H1 (cell line): ENCODE results near the gene RFXANK. TPM values are rescaled to one million over a fixed set of nuclear protein-coding genes. Genes with fewer than 3 reads are reported as not detected.
A peak's percentile ranks its signal among the peaks of the same experiment; 100 is the strongest.

Experiments
- CBX5 ChIP-seq: fragments of 300-800, 300-1000 bp; sonication (generic); IDR thresholded peaks from 2 replicates; pipeline ENCODE4 v1.7.1; 2016; ENCODE audit warnings: antibody characterized with exemption, low read length, low read depth
- CHD7 ChIP-seq: fragments of 300-600 bp; sonication (generic); IDR thresholded peaks from 2 replicates; pipeline ENCODE4 v1.7.1; 2012; ENCODE audit warnings: low read length, moderate library complexity, mild to moderate bottlenecking, inconsistent platforms; ENCODE audit not compliant: insufficient replicate concordance
- CREB1 ChIP-seq: IDR thresholded peaks from 2 replicates; pipeline ENCODE4 v1.6.1; 2012; ENCODE audit warnings: inconsistent platforms
- HDAC6 ChIP-seq: IDR thresholded peaks from one replicate; pipeline ENCODE4 v1.7.1; 2012; ENCODE audit warnings: low read depth, mild to moderate bottlenecking, inconsistent platforms, low read length, moderate library complexity
- KDM1A ChIP-seq: fragments of 200-600, 300-600 bp; sonication (generic); IDR thresholded peaks from 2 replicates; pipeline ENCODE4 v1.7.1; 2016; ENCODE audit warnings: mild to moderate bottlenecking, low read length, borderline replicate concordance
- KDM4A ChIP-seq: IDR thresholded peaks from one replicate; pipeline ENCODE4 v1.7.1; 2012; ENCODE audit warnings: low read depth, mild to moderate bottlenecking, moderate library complexity, low read length, inconsistent platforms; ENCODE audit not compliant: severe bottlenecking
- MAX ChIP-seq: IDR thresholded peaks from 2 replicates; pipeline ENCODE4 v1.6.1; 2012; ENCODE audit warnings: inconsistent platforms
- RAD21 ChIP-seq, 2 experiments: IDR thresholded peaks in 1 of 2; conservative IDR thresholded peaks in 1 of 2; 2 replicates each; pipeline ENCODE4 v1.6.1; 2011; ENCODE audit warnings: low read depth in 2 of 2, low read length in 2 of 2, improper control_type of control experiment in 1 of 2, inconsistent platforms in 1 of 2, mild to moderate bottlenecking in 1 of 2, moderate library complexity in 1 of 2
- USF2 ChIP-seq: IDR thresholded peaks from 2 replicates; pipeline ENCODE4 v1.6.1; 2011; ENCODE audit warnings: low read length, improper control_type of control experiment
- YY1 ChIP-seq: IDR thresholded peaks from 2 replicates; pipeline ENCODE4 v1.6.1; 2011; ENCODE audit warnings: low read depth, mild to moderate bottlenecking, low read length
- polyA plus RNA-seq, 7 experiments: library from polyadenylated mRNA; depleted of rRNA in 3 of 7; stranded (reverse) in 5 of 7; unstranded in 2 of 7; fragments of >200 nt in 5 of 7; fragments of 200-250 nt in 2 of 7; gene quantifications; 1 replicate in 5 of 7; 2 replicates in 1 of 7; 4 replicates in 1 of 7; pipeline versions ENCODE4 v1.2.1 to v1.2.3, GENCODE V29; 2011 to 2013; ENCODE audit warnings: missing spikeins in 2 of 7, mixed read lengths in 2 of 7
- total RNA-seq: library from RNA; stranded (reverse); fragmentation: NEBNext Ultra II Directional; extraction: Animal tissue kit (Norgen Biotek cat#: 25700); gene quantifications from 2 replicates; pipeline ENCODE4 v1.2.1, GENCODE V29; 2021

RFXANK gene
- total and polyA plus RNA-seq, 2 of the 8 experiments (the other 6 are each of a cell fraction or from before 2014, with no cell fraction given) = 72.9 to 87.5 TPM

DNA sequence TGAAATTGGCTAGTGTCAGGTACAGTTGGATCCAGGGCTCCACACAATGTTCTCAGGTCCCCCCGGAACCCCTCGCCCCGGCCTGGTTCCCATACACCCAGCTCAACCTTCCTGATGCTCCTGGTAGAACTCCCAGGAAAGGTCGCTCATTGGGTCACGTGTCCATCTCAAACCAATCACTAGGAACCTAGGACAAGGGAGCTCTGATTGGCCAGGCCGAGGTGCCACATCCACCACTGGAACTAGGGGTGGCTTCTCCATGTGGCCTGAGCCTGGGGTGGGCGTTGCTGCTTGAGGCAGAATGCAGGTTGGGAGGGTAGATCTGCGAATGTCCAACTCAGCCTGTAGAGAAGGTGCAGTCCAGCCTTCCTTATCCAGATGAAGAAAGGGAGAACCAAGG, 15.1 kb upstream of the RFXANK start (continued):
- no peak for TF ChIP-seq CHD7
- no peak for TF ChIP-seq CREB1
- 0 out of 2 replicates have a peak, but pooled peaks have one; percentile 42 for TF ChIP-seq USF2
- TF ChIP-seq YY1 = no peak
- TF ChIP-seq RAD21 (IDR thresholded peaks at IDR 0.05 in 1 of 2, conservative IDR thresholded peaks at IDR 0.05 in 1 of 2; ENCODE audit: low read depth in 2 of 2, low read length in 2 of 2) = no peak
- TF ChIP-seq CBX5 = no peak
- peak; percentile 50 for TF ChIP-seq MAX
- TF ChIP-seq HDAC6 = no peak
- no peak for TF ChIP-seq KDM1A
- TF ChIP-seq KDM4A = no peak
